Stimulated activated CD8-positive, alpha-beta memory T cell treated with anti-CD3 and anti-CD28 coated beads, Interleukin-7, amount 100 ng/mL, for 1 hour (primary cell): ENCODE results near the gene COQ3.
"Not testable (repeated sequence)": the region's sequence is repeated elsewhere in the genome, so short reads cannot be mapped to it uniquely, and the experiment has no call there.

ENCODE experiments used
- DNase-seq, 2 donors: peaks; one replicate each; pipeline ENCODE4 v3.0.0-alpha.2; 2020; ENCODE audit warnings: low read depth in 2 of 2

Gene COQ3

DNA sequence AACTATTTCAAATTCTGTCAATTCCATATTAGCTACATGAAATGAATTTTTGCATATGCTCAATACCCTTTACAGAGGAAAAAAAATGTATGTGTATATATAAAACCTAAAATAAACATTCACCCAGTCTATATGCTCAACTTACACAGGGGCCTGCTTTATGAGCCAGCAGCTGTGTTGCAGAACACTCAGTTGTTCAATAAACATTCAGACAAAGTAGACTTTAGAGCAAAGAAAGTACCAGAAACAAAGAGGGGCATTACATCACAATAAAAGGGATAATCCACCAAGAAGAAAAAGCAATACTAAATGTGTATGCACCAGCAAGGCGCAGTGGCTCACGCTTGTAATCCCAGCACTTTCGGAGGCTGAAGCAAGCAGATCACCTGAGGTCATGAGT, 9.5 kb downstream of the COQ3 start:
- no peak for DNase-seq

DNA sequence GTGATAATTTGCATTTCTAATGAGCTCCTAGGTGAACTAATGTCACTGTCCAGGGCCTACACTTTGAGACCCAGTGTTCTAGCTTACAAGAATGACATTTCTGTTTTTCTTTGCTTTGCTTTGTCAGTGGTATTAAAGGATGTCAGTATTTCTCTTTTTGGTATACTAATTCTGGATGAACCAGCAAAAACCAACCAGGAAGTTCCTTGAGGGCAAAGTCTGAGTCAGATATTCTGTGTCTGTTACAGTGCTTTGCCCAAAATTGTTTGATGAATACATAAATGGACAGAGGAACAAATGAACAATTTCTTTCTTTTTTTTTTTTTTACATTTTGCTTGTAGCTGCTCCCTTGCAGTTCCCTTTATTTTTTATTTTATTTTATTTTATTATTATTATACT, 15.4 kb downstream of the COQ3 start:
- no peak for DNase-seq

DNA sequence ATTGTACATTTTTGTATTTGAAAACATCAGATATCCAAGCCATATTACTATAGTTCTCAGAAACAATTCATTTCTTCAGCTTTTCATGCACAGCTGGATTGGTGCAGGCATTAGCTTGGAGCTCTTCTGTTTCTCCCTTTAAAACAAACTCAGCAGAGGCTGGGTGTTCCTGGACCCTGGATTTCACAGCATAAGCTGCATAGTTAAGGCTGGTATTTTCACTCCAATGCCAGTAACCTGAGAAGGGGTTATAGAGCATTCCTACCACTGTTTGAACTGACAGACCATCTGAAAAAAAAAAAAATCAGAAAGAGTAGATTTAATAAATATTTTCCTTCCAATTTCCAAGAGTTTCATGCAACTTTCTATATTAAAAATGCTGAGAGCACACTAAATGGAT, 24.5 kb downstream of the COQ3 start:
- DNase-seq = no peak

DNA sequence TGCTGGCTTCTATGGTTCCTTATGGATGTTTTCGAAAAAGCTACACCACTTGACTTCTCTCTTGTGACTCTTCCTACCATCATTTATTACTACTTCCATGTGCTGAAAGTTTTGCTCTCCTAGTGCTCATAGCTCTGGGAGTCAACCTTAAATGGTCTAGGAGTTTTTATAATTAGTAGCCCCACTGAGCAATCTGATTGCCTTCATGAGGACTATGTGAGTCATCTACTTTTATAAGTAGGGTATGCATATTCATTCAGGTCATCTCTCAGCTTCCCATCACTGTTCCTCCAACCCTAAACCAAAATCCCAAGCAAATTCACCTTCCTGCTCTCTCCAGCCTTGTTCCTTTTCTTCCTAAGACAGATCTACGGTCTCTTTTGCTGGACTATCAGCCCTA, 27.1 kb downstream of the COQ3 start:
- DNase-seq = no peak

DNA sequence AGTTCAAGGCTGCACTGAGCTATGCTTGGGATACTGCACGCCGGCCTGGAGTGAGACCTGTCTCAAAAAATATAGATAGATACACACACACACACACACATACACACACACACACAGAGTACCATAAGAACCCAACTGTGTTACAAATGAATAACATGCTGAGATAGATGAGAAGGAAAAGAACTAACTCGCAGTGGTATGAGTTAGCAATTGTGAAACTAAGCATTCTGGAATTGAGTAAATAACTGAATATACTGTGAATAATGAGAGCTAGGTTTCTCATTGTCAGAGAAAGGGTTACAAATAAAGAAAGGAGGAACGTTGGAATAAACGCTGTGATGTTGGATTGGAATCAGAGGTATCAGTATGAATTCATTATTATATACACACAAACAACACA, 30.0 kb downstream of the COQ3 start:
- DNase-seq = no peak

DNA sequence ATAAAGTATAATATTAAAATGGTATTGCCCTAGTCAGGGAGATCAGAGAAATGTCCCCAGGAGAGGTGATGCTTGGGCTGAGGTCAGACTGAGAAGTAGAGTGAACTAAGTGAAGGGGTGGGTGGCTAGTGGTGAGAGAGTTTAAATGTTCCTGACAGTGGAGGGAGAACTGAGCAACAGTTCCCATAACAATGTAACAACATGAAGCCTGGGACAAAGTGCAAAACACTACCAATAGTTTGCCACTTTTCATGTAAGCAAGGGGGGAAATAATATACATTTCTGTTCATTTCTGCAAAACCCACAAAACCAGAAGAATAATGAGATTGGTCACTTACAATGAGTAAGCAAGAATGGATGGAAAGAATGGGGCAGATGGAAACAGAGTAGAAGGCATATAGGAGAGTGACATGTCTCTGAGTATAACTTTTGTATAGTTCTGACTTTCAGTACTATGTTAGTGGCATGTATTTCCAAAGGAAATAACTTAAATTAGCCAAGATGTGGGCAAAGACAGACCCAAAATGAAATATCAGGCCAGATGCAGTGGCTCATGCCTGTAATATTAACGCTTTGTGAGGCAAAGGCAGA, 31.2 kb downstream of the COQ3 start:
- no peak for DNase-seq

DNA sequence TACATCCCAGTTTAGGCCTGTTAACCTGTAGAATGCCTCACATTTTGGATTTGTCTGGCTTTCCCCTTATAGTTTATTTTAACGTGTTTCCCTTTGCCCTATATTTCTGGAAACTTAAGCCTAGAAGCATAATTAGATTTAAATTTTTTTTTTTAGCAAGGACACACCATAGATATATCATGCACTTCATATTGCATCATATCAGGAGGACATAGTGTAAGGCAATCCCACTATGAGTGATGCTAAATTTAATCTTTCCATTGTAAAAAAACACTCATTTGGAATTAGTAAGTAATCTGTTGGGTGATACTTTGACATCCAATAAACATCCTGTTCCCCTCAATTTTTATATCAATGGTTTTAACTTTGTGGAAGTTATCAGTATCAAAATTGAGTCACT, 34.2 kb downstream of the COQ3 start:
- DNase-seq = no peak

DNA sequence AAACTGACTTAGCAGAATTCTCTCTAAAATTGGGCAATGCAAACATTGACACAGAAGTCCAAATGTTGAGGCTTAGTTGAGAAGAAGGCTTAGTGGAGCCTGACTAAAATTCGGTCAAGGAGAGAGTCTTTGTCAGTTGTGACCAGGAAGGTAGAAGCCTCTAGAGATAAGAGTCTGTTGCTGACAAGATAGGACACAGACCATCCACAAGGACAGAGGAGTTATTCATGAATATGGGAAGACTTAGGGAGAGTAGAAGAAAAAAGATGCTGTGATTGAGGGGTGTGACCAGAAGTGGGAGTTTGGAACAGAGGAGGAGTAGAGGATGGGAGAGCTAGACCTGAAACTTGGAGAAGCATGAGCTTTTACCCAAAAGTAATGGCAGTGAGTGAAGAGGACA, 37.4 kb downstream of the COQ3 start:
- DNase-seq = no peak

DNA sequence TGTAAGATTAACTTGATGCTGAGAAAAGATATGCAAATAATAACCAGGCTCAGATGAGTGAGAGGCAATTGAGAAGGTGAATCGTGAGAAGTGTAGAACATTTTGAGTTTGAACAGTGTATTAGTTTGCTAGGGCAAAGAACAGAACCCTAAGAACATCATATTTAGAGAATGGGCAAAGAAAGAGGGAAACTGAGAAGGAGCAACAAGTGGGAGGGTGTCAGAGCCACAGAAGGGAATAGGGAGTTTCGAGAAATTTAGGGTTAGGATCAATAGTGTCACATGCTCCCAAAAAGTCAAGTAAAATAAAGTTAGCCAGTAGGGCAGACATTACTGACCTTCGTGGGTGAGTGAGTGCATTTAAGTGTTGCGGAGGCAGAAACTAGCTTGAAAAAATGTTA, 39.0 kb downstream of the COQ3 start:
- DNase-seq = no peak

DNA sequence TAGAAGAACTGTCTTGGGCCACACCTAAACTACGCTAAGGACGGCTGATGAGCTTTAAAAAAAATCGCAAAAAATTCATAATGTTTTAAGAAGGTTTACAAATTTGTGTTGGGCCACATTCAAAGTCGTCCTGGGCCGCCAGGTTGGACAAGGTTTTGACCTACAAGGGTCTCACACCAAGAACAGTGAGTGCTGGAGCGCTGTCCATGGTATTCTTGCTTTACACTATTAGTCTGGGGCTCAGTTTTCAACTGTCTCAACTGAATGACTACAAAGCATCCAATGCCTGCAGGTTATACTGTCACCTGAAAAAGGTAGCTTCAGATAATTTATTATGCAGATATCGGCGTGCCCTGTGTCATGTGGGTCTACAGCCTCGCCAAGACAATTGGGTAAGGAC, 40.9 kb downstream of the COQ3 start:
- no peak for DNase-seq

DNA sequence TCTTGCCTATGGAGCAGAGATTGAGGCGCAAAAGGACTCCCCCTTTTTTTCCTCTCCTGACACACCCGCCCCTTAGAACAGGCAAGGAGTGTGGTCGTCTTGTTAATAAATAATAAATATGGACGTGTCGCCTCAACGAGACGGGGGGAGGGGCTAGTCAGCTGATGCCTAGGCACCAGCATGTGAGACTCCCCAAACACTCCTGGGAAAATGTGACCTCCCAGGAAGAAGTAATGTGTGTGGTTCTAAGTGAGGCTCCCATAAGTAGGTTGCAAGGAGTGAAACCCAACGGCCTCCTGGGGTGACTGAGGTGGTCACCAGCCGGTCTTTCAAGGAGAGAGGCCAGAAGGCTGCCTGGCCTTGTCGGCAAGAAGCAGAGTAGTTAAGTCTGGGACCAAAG, 43.4 kb downstream of the COQ3 start:
- DNase-seq = no peak

DNA sequence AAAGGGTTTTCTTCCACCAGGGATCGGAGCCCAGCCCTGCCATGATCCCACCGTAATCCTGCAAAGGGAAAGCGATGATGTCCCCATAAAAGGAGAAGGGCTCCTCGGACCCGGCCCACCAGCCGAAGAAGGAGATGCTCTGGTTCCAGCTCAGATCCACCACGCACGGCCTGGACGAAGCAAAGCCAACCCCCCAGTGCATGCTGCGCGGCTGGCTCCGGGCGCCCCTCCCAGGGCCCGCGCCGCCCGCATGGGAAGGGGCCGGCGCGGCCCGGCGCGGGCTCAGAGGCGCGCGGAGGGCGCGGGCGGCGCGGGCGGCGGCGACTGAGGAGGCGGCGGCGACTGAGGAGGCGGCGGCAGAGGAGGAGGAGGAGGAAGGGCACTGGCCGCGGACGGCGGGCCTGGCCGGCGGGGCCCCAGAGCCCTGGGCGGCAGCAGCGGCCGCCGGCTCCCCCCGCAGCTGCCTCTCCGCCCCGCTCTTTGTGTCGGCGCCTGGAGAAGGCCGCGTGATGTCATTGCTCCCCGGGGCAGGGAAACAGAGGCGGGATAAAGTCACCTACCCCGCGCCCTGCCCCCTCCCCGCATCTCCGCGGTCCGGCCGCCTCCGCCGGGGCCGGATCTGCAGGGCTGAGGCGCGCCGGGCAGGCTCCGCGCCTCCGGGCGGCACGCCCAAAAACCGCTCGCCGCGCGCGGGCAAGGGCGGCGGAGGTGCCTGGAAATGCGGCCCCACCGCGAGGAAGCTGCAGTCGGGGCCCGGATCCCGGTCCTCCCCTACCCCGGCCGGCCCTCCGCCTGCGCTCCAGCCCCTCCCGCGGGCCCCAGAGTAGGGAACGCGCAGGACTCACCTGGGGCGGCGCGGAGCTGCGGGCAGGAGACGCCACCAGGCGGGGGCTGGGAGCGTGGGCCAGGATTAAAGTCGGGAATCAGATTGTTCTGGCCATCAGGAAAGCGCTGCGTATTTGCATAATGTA, 44.5 kb downstream of the COQ3 start, which contains the start of gene FAXC:
TSS of gene FAXC (minus strand) at position 504 of the 971 bp plus-strand sequence. CDS start at position 202, 302 bp downstream.
- no peak for DNase-seq

DNA sequence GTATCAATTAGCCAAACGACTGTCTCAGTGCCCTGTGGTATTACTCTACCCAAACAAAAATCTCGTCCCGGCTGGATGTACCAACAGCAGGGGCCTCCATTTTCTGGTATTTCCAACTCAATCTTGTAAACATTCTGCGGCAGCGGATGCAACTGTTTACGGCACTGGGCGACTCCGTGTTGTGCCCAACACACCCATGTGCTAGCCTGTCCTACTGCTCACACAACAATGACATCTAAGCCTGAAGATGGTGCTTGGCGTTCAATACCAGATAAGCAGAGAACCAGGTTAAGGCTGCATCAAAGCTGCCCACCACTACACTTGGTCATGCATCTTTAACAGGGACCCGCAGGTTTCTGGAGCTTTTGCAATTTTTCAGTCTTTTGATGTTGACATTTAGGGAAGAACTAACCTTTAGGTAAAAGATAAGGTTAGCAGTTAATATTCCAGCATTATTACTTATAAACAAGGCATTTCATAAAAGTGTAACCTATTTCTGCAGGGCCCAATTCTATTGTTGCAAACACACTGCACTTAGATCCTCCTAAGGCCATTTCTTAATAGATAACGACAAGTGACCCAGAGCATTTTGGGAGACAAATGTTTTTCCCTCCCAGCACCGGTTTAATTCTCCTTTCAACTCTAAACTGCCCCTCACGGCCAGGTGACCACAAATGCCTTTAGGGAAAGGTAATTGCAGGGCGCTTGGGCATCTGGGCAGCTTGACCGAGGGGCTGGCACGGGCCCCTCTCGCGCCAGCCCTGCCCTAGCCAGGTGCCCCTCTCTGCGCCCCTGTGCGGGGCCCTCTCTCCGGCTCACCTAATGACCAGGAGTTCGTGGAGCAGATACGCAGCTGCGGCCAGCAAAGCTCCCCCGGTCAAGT, 45.5 kb downstream of the COQ3 start:
- DNase-seq = no peak

DNA sequence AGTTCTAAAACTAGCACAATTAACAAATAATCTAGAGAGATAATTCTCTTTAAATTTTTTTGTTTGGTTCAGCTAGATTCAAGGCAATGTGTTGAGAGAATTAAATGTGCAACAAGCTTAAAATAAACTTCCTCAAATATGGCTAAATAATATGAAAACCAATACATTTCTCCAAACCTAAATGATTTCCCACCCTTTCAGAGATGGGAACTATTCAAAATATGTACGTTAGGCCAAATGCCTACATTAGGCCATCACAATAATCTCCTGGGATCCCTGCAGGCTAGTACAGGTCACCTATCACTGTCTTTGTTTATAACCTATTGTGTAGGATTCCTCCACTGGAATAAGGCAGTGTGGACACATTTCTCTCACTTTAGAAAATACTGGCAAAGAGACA, 46.2 kb downstream of the COQ3 start:
- no peak for DNase-seq

DNA sequence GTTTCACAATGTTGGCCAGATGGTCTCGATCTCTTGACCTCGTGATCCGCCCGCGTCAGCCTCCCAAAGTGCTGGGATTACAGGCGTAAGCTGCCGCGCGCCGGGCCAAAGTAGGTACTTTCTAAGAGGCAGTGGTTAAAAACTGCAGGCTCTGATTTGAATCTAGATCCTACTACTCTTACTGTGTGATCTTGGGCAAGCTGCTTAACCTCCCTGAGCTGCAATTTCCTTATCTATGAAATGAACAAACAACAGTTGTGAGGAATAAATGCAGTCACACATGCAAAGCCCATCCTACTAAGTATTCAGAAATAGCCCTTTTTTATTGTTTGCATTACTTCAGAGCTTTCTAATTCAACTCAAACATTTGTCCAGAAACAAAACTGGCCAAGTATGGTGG, 47.4 kb downstream of the COQ3 start:
- no peak for DNase-seq

DNA sequence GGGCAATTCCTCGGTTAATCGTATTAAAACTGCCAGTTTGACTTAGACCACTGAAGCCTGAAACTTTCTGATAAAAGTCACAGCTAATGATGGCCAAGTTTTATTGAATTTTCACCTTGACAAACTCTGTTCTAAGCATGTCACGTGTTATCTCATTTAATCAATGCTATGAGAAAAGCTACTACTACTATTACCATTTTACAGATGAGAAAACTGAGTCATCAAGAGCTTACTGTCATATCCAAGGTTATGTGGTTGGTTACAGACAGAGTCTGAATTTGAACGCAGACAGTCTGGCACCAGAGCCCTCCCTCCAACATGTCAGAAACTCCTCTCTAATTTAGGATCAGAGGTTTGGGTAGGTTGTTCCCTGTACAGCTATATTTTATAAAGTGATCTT, 48.8 kb downstream of the COQ3 start:
- DNase-seq = no peak

DNA sequence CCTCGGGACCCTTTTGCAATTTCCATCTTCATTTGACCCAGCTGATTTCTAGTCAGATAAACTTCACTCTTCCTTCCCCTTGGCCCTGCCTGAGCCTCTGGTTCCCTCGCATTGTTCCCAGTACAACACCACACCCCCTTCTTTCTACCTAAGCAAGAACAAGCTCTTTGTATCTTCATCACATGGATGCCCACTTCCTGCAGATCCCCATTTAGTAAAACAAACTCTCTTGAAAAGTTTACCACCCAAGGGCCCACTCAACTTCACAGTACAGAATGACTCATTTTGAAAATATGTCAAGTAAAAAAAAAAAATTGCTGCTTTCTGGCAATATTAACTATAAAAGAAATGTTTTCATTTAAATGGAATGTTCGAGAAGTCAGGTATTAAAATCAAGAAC, 49.7 kb downstream of the COQ3 start:
- DNase-seq = no peak

DNA sequence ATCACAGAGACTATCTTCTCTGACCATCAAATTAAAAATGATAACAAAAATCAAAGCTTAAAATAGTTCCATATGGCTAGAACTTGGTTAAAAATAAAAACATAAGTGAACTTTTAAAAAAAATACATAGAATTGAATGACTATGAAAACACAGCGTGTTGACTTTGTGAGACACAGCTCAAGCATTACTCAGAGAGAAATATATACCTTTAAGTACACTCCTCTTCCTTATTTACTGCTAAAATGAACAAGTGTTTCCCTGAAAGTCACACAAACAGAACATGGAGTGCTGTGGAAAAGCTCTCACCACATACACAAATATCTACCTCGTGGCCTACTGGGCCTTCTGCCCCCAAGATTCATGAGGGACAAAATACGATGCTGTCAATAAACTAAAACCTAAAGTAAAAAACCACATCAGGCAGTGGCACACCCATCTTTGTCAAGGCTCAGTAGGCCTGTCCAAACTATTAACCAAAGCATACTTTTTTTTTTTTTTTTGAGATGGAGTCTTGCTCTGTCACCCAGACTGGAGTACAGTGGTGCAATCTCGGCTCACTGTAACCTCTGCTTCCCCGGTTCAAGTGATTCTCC, 52.0 kb downstream of the COQ3 start:
- DNase-seq = no peak

DNA sequence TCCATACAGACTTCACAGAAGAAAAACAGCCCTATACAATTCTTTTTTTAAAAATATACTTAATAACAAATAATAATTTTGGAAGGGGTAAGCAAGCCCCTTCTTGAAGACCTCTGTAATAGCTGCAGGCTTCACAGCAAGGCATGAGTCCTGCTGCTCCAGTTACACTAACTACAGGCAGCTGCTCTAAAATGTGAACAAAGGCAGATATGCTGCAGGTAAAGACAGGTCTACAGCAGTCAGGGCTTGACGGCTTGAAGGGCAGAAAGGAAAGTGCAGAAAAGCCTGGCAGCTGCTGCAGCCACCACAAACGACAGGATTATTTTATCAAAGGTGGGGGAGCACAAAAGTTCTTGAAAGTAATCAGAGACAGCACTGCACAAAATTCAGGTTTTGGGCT, 55.8 kb downstream of the COQ3 start:
- no peak for DNase-seq

DNA sequence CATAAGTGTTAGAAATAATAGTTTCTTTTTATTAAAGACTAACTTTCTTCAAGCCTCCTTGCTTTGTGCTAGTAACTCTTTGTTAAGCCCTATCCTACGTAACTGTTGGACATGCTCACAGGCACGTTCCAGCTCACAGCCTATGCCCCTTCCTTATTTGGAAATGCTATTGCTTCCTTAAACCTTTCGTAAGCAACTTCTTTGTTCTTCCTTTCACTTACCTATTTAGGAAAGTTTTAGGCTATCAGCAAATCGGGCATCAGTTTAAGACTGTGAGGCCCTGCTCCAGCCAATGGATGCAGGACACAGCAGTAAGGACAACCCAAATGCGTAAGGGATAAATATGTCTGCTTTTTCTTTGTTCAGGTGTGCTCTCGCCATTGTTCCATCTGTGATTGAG, 58.7 kb downstream of the COQ3 start:
- not testable (repeated sequence) for DNase-seq

DNA sequence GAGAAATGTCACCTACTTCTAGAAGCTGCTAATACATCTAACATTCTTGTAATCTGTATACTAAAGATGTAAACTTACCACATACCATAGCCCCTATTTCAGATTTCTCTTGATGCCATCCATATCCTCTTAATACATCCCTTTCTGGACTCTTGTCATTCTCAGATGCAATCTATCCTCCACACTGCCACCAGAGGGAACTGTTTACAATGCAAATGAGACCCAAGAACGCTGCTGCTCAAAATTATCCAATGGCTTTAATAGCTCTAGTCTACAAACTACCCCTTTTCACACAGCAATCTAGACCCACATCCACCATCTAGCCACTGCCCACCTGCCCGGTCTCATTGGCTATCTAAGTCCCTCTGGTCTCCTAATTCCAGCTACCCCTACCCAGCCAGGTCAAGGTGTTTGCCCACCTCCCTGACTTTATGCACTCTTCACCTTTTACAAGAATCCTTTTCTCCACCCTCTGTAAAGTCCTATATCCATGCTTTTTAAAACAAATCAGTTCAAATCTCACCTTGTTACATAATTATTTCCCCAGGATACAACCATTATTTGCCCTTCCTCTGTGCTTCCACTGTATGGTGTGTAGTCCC, 59.4 kb downstream of the COQ3 start:
- no peak for DNase-seq

DNA sequence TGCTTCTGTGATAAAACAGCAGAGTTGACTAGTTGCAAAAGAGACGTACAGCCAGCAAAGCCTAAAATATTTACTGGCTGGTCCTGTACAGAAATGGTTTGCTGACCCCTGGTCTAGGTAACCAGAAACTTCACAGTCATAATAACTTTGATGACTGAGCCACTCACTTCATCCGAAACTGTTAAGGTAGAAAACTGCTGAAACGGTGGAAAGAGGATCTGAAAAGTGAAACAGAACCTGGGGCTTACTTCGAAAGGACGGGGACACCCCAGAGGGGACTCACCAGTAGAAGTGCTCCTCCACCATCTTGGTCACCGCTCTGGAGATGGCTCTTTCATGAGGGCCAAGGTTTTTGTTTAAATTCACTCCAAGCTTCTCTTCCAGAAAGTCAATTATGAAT, 60.9 kb downstream of the COQ3 start:
- no peak for DNase-seq
